Measurements from ENCODE around the gene TEAD1.

DNA sequence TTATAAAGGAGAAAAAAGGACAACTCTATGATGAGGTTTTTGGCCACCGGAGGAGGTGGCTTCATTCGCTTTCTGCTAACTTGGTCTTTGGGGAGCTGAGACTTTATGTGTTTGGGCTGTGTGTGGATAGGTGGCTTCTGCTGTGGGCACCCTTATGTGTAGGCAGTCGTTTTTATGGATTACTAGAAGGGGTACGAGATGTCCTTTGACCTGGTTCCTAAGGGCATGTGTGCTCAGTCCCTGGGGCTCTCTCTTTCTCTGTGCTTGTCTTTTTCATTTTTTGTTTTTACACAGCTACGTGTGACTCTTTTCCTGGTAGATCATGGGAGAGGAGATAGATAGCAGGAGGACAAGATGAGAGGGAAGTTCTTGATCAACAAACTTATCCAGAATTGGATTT, 93.4 kb downstream of the TEAD1 start:
- TF ChIP-seq CTCF (IDR thresholded peaks at IDR 0.05): no peak
- no peak for TF ChIP-seq POLR2A (IDR thresholded peaks at IDR 0.05)
- TF ChIP-seq POLR2AphosphoS5 (IDR thresholded peaks at IDR 0.05): no peak
- no peak for TF ChIP-seq EP300 (IDR thresholded peaks at IDR 0.05)
